Esophagus muscularis mucosa (tissue), 4 donors: ENCODE data around the gene ATP13A3. TPM values are rescaled to one million over a fixed set of nuclear protein-coding genes. Genes with fewer than 3 reads are reported as not detected.
"Not testable (repeated sequence)": the region's sequence is repeated elsewhere in the genome, so short reads cannot be mapped to it uniquely, and the experiment has no call there.

Experiments used
- DNase-seq: peaks from one replicate; pipeline ENCODE4 v3.0.0-alpha.2; 2017; ENCODE audit errors: extremely low spot score
- H3K27ac ChIP-seq, 4 donors: fragments of 200-600 bp; sonication (generic); replicated peaks in 1 of 4; 1 replicate in 3 of 4; 2 replicates in 1 of 4; pipeline ENCODE4 v1.5.1; 2016 to 2019; ENCODE audit warnings: mild to moderate bottlenecking in 1 of 4
- H3K27me3 ChIP-seq, 4 donors: fragments of 200-600 bp; sonication (generic); one replicate each; pipeline versions ENCODE4 v1.5.1 to v1.6.0; 2016 to 2019
- H3K36me3 ChIP-seq, 4 donors: fragments of 200-600 bp; sonication (generic); one replicate each; pipeline ENCODE4 v1.5.1; 2016 to 2019
- H3K4me1 ChIP-seq, 4 donors: fragments of 200-600 bp; sonication (generic); one replicate each; pipeline ENCODE4 v1.5.1; 2016 to 2019
- H3K4me3 ChIP-seq, 4 donors: fragments of 200-600 bp; sonication (generic); 1 replicate in 2 of 4; 2 replicates in 2 of 4; pipeline ENCODE4 v1.5.1; 2016 to 2019; ENCODE audit warnings: mild to moderate bottlenecking in 4 of 4, moderate library complexity in 1 of 4
- H3K9me3 ChIP-seq, 4 donors: fragments of 200-600 bp; sonication (generic); 1 replicate in 3 of 4; 2 replicates in 1 of 4; pipeline ENCODE4 v1.5.1; 2016 to 2019
- EP300 ChIP-seq: sonication (generic); formaldehyde crosslinking; IDR thresholded peaks from one replicate; pipeline ENCODE4 v1.6.1; 2017; ENCODE audit warnings: antibody characterized with exemption
- POLR2A ChIP-seq: fragments of 450-650 bp; IDR thresholded peaks from one replicate; pipeline ENCODE4 v1.6.1; 2017; ENCODE audit warnings: antibody characterized with exemption, moderate library complexity, mild to moderate bottlenecking, low read depth
- POLR2AphosphoS5 ChIP-seq, 2 donors: sonication (generic); formaldehyde crosslinking; IDR thresholded peaks; one replicate each; pipeline ENCODE4 v1.6.1; 2017; ENCODE audit warnings: antibody characterized with exemption in 2 of 2
- WGBS: methylation state at CpG from one replicate; pipeline ENCODE4 v1.1.5; 2018; 5-methylcytosine and 5-hydroxymethylcytosine counted together
- intact Hi-C: fragments of 100-400 bp; cut with DNase I; formaldehyde crosslinking; loops from one replicate; pipeline ENCODE4 v1.15.1; 2023
- total RNA-seq, 4 donors: library from RNA; depleted of rRNA; stranded (reverse); fragments of >200 nt; gene quantifications; one replicate each; pipeline versions ENCODE4 v1.1.0 to v1.2.1, GENCODE V29; 2016
- TF ChIP-seq, protein P1 (sequence below), 3 experiments: fragments of 200-600 bp in 2 of 3; fragments of 450-650 bp in 1 of 3; sonication (generic) in 2 of 3; IDR thresholded peaks; one replicate each; pipeline ENCODE4 v1.5.1; 2017 to 2019; ENCODE audit warnings: antibody characterized with exemption in 3 of 3, mild to moderate bottlenecking in 2 of 3, moderate library complexity in 1 of 3

The ATP13A3 gene
- total RNA-seq, 4 donors from 2014 or later = 74.7 to 167 (median 91.0) TPM

DNA sequence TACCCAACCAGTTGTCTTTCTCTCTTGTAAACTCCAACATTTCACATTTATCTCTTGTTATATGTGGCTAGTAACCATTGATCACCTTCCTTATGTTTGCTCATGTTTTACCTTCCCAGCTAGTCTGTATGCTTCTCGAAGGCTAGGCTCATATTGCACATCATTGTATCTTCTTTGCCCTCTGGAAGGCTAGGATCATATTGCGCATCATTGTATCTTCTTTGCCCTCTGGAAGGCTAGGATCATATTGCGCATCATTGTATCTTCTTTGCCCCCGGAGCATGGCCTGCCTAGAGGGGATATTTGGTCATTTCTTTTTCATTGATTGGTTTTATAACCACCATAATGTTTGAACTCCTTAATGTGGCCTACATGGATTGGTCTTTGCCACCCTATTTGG lies 39.4 kb upstream of the ATP13A3 start:
- Histone ChIP-seq H3K9me3 (no peaks in the 10 kb centered on the region), H3K27ac (no peak overlapping the region), H3K4me3 (no peak overlapping the region), H3K4me1 (peaks cover 3 to 20% (median 13%) of the 10 kb centered on the region in 4 donors), H3K27me3 (no peaks in the 10 kb centered on the region), H3K36me3 (no peaks in the 10 kb centered on the region)
- intact Hi-C loops = no loop called here
- no peak for TF ChIP-seq EP300
- TF ChIP-seq POLR2A = no peak
- no peak for TF ChIP-seq POLR2AphosphoS5 (IDR thresholded peaks at IDR 0.05)
- TF ChIP-seq, protein P1, sequence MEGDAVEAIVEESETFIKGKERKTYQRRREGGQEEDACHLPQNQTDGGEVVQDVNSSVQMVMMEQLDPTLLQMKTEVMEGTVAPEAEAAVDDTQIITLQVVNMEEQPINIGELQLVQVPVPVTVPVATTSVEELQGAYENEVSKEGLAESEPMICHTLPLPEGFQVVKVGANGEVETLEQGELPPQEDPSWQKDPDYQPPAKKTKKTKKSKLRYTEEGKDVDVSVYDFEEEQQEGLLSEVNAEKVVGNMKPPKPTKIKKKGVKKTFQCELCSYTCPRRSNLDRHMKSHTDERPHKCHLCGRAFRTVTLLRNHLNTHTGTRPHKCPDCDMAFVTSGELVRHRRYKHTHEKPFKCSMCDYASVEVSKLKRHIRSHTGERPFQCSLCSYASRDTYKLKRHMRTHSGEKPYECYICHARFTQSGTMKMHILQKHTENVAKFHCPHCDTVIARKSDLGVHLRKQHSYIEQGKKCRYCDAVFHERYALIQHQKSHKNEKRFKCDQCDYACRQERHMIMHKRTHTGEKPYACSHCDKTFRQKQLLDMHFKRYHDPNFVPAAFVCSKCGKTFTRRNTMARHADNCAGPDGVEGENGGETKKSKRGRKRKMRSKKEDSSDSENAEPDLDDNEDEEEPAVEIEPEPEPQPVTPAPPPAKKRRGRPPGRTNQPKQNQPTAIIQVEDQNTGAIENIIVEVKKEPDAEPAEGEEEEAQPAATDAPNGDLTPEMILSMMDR (IDR thresholded peaks at IDR 0.05) = no peak
- DNase-seq = no peak
- WGBS = 95% methylated on average over 4 of the region's 4 CpGs

DNA sequence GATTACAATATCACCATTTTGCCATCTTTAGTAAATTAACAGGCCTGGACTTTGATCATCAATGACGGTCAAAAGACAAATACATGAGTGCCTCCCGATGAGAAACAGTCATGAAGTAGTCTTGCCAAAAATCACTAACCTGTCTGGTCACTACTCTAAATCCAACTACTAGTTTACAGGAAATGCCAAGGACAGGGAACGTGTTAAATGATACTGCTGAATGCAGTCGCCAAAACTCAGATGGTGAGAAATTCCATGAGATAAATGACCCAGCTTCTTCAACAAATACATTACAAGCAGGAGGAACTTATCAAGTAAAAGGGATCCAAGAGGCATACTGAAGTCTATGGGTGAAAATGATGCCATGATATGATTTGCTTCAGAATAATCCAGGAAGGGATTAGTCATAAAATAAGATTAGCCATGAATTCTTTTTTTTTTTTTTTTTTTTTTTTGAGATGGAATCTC lies 35.8 kb upstream of the ATP13A3 start:
- intact Hi-C loops = no loop called here
- H3K4me1 ChIP-seq = peaks cover 3 to 21% (median 14%) of the 10 kb centered on the region in 4 donors
- no peaks in the 10 kb centered on the region for H3K27me3 ChIP-seq
- H3K27ac ChIP-seq = no peak overlapping the region
- WGBS = 49% methylated on average over 4 of the region's 4 CpGs
- no peak overlapping the region for H3K4me3 ChIP-seq
- TF ChIP-seq EP300 = no peak
- TF ChIP-seq POLR2A = no peak
- TF ChIP-seq POLR2AphosphoS5 (IDR thresholded peaks at IDR 0.05) = no peak
- TF ChIP-seq, protein P1 (IDR thresholded peaks at IDR 0.05) = no peak
- DNase-seq = no peak
- H3K36me3 ChIP-seq = no peaks in the 10 kb centered on the region
- H3K9me3 ChIP-seq = no peaks in the 10 kb centered on the region

DNA sequence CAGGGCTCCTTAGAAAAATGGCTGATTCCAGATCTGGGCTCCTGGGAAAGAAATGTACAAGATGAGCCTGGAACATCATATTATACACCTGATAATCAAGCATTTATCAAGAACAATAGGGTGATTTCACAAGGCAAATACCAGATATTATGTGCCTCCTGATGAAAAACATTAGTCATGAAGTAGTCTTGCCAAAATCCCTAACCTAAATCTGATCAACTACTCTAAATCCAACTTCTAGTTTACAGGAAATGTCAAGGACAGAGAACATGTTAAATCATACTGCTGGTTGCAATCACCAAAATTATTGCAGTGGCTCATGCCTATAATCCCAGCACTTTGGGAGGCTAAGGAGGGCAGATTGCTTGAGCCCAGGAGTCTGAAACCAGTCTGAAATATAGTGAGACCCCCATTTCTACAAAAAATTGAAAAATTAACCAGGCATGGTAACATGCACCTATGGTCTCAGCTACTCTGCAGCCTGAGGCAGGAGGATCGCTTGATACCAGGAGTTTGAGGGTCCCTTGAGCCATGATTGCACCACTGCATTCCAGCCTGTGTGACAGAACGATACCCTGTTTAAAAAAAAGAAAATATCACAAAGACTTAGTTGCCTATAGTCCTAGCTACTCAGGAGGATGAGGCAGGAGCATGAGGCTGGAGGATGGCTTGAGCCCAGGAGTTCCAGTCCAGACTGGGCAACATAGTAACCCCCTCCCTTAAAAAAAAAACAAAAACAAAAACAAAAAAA lies 34.9 kb upstream of the ATP13A3 start:
- 85% methylated on average over 2 of the region's 2 CpGs for WGBS
- Histone ChIP-seq H3K4me3 (no peak overlapping the region), H3K36me3 (no peaks in the 10 kb centered on the region), H3K27ac (no peak overlapping the region), H3K27me3 (no peaks in the 10 kb centered on the region), H3K4me1 (peaks cover 3 to 21% (median 14%) of the 10 kb centered on the region in 4 donors), H3K9me3 (no peaks in the 10 kb centered on the region)
- intact Hi-C loops = no loop called here
- DNase-seq = no peak
- TF ChIP-seq, protein P1 (IDR thresholded peaks at IDR 0.05) = no peak
- TF ChIP-seq POLR2A = no peak
- no peak for TF ChIP-seq EP300
- TF ChIP-seq POLR2AphosphoS5 (IDR thresholded peaks at IDR 0.05) = no peak

DNA sequence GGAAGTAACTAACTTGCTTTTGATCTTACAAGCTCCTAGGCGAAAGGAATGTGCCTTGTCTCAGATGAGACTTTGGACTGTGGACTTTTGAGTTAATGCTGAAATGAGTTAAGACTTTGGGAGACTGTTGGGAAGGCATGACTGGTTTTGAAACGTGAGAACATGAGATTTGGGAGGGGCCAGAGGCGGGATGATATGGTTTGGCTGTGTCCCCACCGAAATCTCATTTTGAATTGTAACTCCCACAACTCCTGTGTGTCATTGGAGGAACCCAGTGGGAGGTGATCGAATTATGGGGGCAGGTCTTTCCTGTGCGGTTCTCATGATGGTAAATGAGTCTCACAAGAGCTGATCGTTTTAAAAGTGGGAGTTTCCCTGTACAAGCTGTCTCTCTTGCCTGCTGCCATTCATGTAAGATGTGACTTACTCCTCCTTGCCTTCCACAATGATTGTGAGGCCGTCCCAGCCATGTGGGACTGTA lies 33.9 kb upstream of the ATP13A3 start:
- 78% methylated on average over 8 of the region's 8 CpGs for WGBS
- H3K36me3 ChIP-seq, H3K27ac ChIP-seq, intact Hi-C loops, DNase-seq, H3K4me3 ChIP-seq, H3K9me3 ChIP-seq, H3K27me3 ChIP-seq: not testable (repeated sequence)
- H3K4me1 ChIP-seq = peaks cover 3 to 21% (median 14%) of the 10 kb centered on the region in 4 donors

DNA sequence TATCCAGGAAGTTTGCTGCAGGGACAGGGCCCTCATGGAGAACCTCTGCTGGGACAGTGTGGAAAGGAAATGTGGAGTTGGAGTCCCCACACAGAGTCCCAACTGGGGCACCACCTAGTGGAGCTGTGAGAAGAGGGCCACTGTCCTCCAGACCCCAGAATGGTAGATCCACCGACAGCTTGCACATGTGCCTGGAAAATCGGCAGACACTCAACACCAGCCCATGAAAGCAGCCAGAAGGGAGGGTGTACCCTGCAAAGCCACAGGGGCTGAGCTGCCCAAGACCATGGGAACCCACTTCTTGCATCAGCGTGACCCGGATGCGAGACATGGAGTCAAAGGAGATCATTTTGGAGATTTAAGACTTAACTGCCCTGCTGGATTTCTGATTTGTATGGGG lies 33.4 kb upstream of the ATP13A3 start:
- WGBS = 98% methylated on average over 5 of the region's 5 CpGs
- intact Hi-C loops, H3K27ac ChIP-seq, H3K9me3 ChIP-seq, H3K4me3 ChIP-seq, DNase-seq, H3K36me3 ChIP-seq, H3K27me3 ChIP-seq: not testable (repeated sequence)
- H3K4me1 ChIP-seq = peaks cover 3 to 21% (median 14%) of the 10 kb centered on the region in 4 donors
